ENCODE data around the gene P2RY6. TPM values are rescaled to one million over a fixed set of nuclear protein-coding genes. Genes with fewer than 3 reads are reported as not detected.

The P2RY6 gene
- total RNA-seq (2014; rRNA removed; shearing (Covaris generic)) (0.76 TPM in 1 of 2 replicates, not detected in the other), polyA plus RNA-seq (2016; fragmentation: Nextera tagmentation; extraction: Ambion mirVana) (0.99 and 1.5 TPM in 2 replicates)

DNA sequence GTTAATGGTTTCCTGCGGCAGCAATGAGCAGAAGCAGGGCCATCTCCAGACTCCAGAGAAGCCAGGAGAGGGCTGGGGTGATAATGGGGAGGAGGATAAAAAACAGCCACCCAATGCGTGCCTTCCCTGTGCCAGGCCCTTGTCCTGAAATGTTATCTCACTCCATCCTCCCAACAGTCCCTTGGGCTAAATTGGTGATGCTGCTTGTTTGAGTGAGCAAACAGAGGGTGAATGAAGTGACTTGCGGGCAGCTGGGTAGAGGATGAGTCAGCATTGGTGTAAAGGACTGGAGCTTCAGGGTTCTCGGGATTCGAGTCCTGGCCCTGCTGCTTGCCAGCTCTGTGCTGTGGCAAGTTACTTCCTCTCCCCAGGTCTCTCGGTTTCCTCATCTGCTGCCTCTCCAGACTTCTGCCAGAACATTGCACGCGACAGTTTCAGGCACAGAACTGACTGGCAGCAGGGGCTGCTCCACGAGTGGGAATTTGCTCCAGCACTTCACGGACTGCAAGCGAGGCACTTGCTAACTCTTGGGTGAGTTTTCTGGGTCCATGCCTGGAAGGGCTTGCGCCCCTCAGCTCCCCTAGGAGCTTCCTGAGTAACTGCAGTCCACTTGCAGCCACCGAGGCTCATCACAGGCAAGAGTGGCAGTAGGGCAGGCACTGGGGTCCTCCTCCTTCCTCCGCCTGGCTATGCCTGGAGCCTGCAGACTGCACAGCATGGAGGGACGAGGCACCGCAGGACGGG, at the start of gene P2RY6:
Gene P2RY6 (plus strand): TSS at position 403 of the 744 bp plus-strand sequence. CDS start 24,181 bp downstream, outside the sequence.
- H3K9me2 ChIP-seq (ENCODE audit: insufficient read depth) = no peaks in the 10 kb centered on the region
- DNase-seq = peak; percentile 73
- no peaks in the 10 kb centered on the region for H3K27me3 ChIP-seq (replicated peaks; ENCODE audit: insufficient read depth)
- H3K36me3 ChIP-seq (ENCODE audit: low read depth) = no peaks in the 10 kb centered on the region
- no peak within 1 kb of the TSS for H3K9ac ChIP-seq
- no peak within 1 kb of the TSS for H3K27ac ChIP-seq
- H2AFZ ChIP-seq = no peak within 1 kb of the TSS
- H3K4me1 ChIP-seq (ENCODE audit: insufficient read depth) = no peaks in the 10 kb centered on the region
- H3K4me3 ChIP-seq = no peak within 1 kb of the TSS
- no peak within 1 kb of the TSS for H3K4me2 ChIP-seq (ENCODE audit: unreplicated experiment)
- in situ Hi-C loops (cut with MboI) = no loop called here
- H4K20me1 ChIP-seq (ENCODE audit: insufficient read depth) = no peaks in the 10 kb centered on the region
- TF ChIP-seq EZH2phosphoT487 (IDR thresholded peaks at IDR 0.05; ENCODE audit: insufficient read depth, low read depth) (no peak), EZH2 (IDR thresholded peaks at IDR 0.05; ENCODE audit: insufficient read depth, poor library complexity, severe bottlenecking) (no peak)
- 0 out of 2 replicates have a peak, but pooled peaks cover 7% of the 10 kb centered on the region for H3F3A ChIP-seq (ENCODE audit: insufficient read depth)
- WGBS, 2 experiments (ENCODE audit: low coverage in 1 of 2, low lambda C conversion rate in 2 of 2, missing lambda C conversion rate in 2 of 2) = 74 to 76% methylated on average over 16 to 17 of the region's 17 CpGs
- no peaks in the 10 kb centered on the region for H3K79me2 ChIP-seq (ENCODE audit: insufficient read depth)
- H3K9me3 ChIP-seq (ENCODE audit: low read depth) = no peaks in the 10 kb centered on the region

GRCh38 chr11:73223998-73224730, 48.0 kb upstream of the P2RY6 start:
- no peak for DNase-seq
- Histone ChIP-seq H3K79me2 (ENCODE audit: insufficient read depth) (no peaks in the 10 kb centered on the region), H3K9me2 (ENCODE audit: insufficient read depth) (no peaks in the 10 kb centered on the region), H3K4me1 (ENCODE audit: insufficient read depth) (no peaks in the 10 kb centered on the region), H3K27me3 (replicated peaks; ENCODE audit: insufficient read depth) (peaks cover 7% of the 10 kb centered on the region), H3K4me3 (no peak overlapping the region), H3K4me2 (ENCODE audit: unreplicated experiment) (no peak overlapping the region), H3K27ac (no peak overlapping the region), H3F3A (ENCODE audit: insufficient read depth) (no peaks in the 10 kb centered on the region), H3K9me3 (ENCODE audit: low read depth) (no peaks in the 10 kb centered on the region), H2AFZ (no peak overlapping the region), H4K20me1 (ENCODE audit: insufficient read depth) (no peaks in the 10 kb centered on the region), H3K36me3 (ENCODE audit: low read depth) (no peaks in the 10 kb centered on the region), H3K9ac (no peak overlapping the region)
- in situ Hi-C loops (cut with MboI) = no loop called here
- TF ChIP-seq EZH2phosphoT487 (IDR thresholded peaks at IDR 0.05; ENCODE audit: insufficient read depth, low read depth) = no peak
- no peak for TF ChIP-seq EZH2 (IDR thresholded peaks at IDR 0.05; ENCODE audit: insufficient read depth, poor library complexity, severe bottlenecking)
- WGBS, 2 experiments (ENCODE audit: low coverage in 1 of 2, low lambda C conversion rate in 2 of 2, missing lambda C conversion rate in 2 of 2) = 60 to 61% methylated on average over 10 of the region's 10 CpGs

- no peak overlapping the region for H3K9ac ChIP-seq
- no peak overlapping the region for H3K27ac ChIP-seq
- no peaks in the 10 kb centered on the region for H4K20me1 ChIP-seq (ENCODE audit: insufficient read depth)
- no peaks in the 10 kb centered on the region for H3K36me3 ChIP-seq (ENCODE audit: low read depth)
- H3K4me1 ChIP-seq (ENCODE audit: insufficient read depth) = no peaks in the 10 kb centered on the region
- TF ChIP-seq EZH2phosphoT487 (IDR thresholded peaks at IDR 0.05; ENCODE audit: insufficient read depth, low read depth) = no peak
- no peak for TF ChIP-seq EZH2 (IDR thresholded peaks at IDR 0.05; ENCODE audit: insufficient read depth, poor library complexity, severe bottlenecking)
- no peak overlapping the region for H3K4me2 ChIP-seq (ENCODE audit: unreplicated experiment)
- no peak overlapping the region for H2AFZ ChIP-seq
- no peaks in the 10 kb centered on the region for H3F3A ChIP-seq (ENCODE audit: insufficient read depth)
- WGBS, 2 experiments (ENCODE audit: low coverage in 1 of 2, low lambda C conversion rate in 2 of 2, missing lambda C conversion rate in 2 of 2) = 44 to 48% methylated on average over 3 of the region's 3 CpGs
- H3K79me2 ChIP-seq (ENCODE audit: insufficient read depth) = no peaks in the 10 kb centered on the region
- in situ Hi-C loops (cut with MboI) = no loop called here
- H3K9me2 ChIP-seq (ENCODE audit: insufficient read depth) = no peaks in the 10 kb centered on the region
- H3K4me3 ChIP-seq = no peak overlapping the region
- no peak for DNase-seq
- peaks cover 5% of the 10 kb centered on the region; the same call in 1 of the 2 replicates for H3K27me3 ChIP-seq (replicated peaks; ENCODE audit: insufficient read depth)
- H3K9me3 ChIP-seq (ENCODE audit: low read depth) = no peaks in the 10 kb centered on the region
These were observed 47.0 kb upstream of the P2RY6 start for GRCh38 chr11:73225001-73225686.

DNA sequence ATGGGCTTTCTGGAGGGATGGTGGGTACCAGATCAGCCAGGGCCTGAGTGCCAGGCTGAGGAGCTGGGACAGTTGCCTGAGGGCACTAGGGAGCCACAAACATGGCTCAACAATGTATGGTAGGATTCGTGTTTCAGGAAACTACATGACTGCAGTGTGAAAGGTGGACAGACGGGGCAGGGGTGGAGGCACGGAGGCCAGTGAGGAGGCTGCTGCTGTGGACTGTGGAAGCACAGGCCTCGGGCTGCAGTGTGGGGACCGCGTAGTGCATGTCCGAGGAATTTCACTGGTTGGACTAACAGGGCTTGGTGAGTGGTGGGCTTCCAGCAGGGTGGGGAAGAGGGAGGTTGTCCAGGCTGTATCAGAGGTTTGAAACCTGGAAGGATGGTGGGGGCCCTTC, 46.3 kb upstream of the P2RY6 start:
- in situ Hi-C loops (cut with MboI) = no loop called here
- no peaks in the 10 kb centered on the region for H3K27me3 ChIP-seq (replicated peaks; ENCODE audit: insufficient read depth)

More for the DNA sequence above, 46.3 kb upstream of the P2RY6 start:
- DNase-seq = no peak
- Histone ChIP-seq H3K9me2 (ENCODE audit: insufficient read depth) (no peaks in the 10 kb centered on the region), H3K9me3 (ENCODE audit: low read depth) (no peaks in the 10 kb centered on the region), H3K79me2 (ENCODE audit: insufficient read depth) (no peaks in the 10 kb centered on the region), H3K36me3 (ENCODE audit: low read depth) (no peaks in the 10 kb centered on the region), H3K4me3 (no peak overlapping the region), H3K4me2 (ENCODE audit: unreplicated experiment) (no peak overlapping the region), H4K20me1 (ENCODE audit: insufficient read depth) (no peaks in the 10 kb centered on the region), H3F3A (ENCODE audit: insufficient read depth) (no peaks in the 10 kb centered on the region), H3K9ac (no peak overlapping the region), H2AFZ (no peak overlapping the region), H3K4me1 (ENCODE audit: insufficient read depth) (no peaks in the 10 kb centered on the region), H3K27ac (no peak overlapping the region)
- 81 to 93% methylated on average over 6 to 7 of the region's 7 CpGs for WGBS, 2 experiments (ENCODE audit: low coverage in 1 of 2, low lambda C conversion rate in 2 of 2, missing lambda C conversion rate in 2 of 2)
- TF ChIP-seq EZH2 (IDR thresholded peaks at IDR 0.05; ENCODE audit: insufficient read depth, poor library complexity, severe bottlenecking) = no peak
- TF ChIP-seq EZH2phosphoT487 (IDR thresholded peaks at IDR 0.05; ENCODE audit: insufficient read depth, low read depth) = no peak

All from GM23248 (cell line).